HG02678 (cell line): ENCODE data around the gene SOS1.

Source experiments
- ATAC-seq: cut with Tn5 transposase; IDR thresholded peaks from one replicate; pipeline ENCODE4 v1.9.1; 2021; ENCODE audit warnings: mild to moderate bottlenecking, moderate library complexity; ENCODE audit not compliant: unreplicated experiment

The SOS1 gene

GRCh38 chr2:38935568-38936172, 185.2 kb downstream of the SOS1 start:
- ATAC-seq: no peak

GRCh38 chr2:38934742-38935141, 186.1 kb downstream of the SOS1 start:
- no peak for ATAC-seq

GRCh38 chr2:38933653-38934052, 187.2 kb downstream of the SOS1 start:
- ATAC-seq: no peak

- ATAC-seq: no peak
These were observed 188.3 kb downstream of the SOS1 start for GRCh38 chr2:38932586-38932985.
